A549 (cell line): ENCODE results near the gene RPS21.

Source experiments
- ELK1 ChIP-seq: fragments of 150-350 bp; IDR thresholded peaks from 2 replicates; pipeline ENCODE4 v1.6.1; 2014; ENCODE audit warnings: low read depth, mild to moderate bottlenecking, low read length
- EP300 ChIP-seq, 2 experiments: fragments of >200 bp; sonication (Bioruptor Twin); formaldehyde crosslinking; IDR thresholded peaks; 2 replicates in 1 of 2; 3 replicates in 1 of 2; pipeline ENCODE4 v1.6.1; 2016 to 2017
- MAX ChIP-seq: IDR thresholded peaks from 2 replicates; pipeline ENCODE4 v1.6.1; 2012
- RFX5 ChIP-seq: fragments of 450-650 bp; IDR thresholded peaks from 2 replicates; pipeline ENCODE4 v1.7.1; 2014; ENCODE audit warnings: antibody characterized with exemption, mild to moderate bottlenecking, moderate library complexity
- TF ChIP-seq, protein P1 (sequence below): fragments of >200 bp; sonication (Bioruptor Twin); formaldehyde crosslinking; IDR thresholded peaks from 3 replicates; pipeline ENCODE4 v1.5.1; 2016
- TF ChIP-seq, protein P2 (sequence below): fragments of 450-650 bp; IDR thresholded peaks from 2 replicates; pipeline ENCODE4 v1.6.1; 2014; ENCODE audit warnings: antibody characterized with exemption

- TF ChIP-seq, protein P1, sequence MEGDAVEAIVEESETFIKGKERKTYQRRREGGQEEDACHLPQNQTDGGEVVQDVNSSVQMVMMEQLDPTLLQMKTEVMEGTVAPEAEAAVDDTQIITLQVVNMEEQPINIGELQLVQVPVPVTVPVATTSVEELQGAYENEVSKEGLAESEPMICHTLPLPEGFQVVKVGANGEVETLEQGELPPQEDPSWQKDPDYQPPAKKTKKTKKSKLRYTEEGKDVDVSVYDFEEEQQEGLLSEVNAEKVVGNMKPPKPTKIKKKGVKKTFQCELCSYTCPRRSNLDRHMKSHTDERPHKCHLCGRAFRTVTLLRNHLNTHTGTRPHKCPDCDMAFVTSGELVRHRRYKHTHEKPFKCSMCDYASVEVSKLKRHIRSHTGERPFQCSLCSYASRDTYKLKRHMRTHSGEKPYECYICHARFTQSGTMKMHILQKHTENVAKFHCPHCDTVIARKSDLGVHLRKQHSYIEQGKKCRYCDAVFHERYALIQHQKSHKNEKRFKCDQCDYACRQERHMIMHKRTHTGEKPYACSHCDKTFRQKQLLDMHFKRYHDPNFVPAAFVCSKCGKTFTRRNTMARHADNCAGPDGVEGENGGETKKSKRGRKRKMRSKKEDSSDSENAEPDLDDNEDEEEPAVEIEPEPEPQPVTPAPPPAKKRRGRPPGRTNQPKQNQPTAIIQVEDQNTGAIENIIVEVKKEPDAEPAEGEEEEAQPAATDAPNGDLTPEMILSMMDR, result no peak
- TF ChIP-seq MAX (no peak), EP300 (IDR thresholded peaks at IDR 0.05) (no peak), ELK1 (no peak), RFX5 (no peak)
- TF ChIP-seq, protein P2, sequence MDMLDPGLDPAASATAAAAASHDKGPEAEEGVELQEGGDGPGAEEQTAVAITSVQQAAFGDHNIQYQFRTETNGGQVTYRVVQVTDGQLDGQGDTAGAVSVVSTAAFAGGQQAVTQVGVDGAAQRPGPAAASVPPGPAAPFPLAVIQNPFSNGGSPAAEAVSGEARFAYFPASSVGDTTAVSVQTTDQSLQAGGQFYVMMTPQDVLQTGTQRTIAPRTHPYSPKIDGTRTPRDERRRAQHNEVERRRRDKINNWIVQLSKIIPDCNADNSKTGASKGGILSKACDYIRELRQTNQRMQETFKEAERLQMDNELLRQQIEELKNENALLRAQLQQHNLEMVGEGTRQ, result no peak
These were observed 38.3 kb upstream of the RPS21 start for GRCh38 chr20:62348604-62349003.
